IPS DF 6.9 (cell line): ENCODE measurements around the gene WWOX.

Experiments used
- DNase-seq: peaks from one replicate; pipeline ENCODE4 v3.0.0-alpha.2; 2013; ENCODE audit warnings: low read depth, low spot score
- H3K27ac ChIP-seq: one replicate; pipeline ENCODE4 v1.5.1; 2013; ENCODE audit warnings: low read length, control low read depth
- H3K27me3 ChIP-seq: 2 replicates; pipeline ENCODE4 v1.6.1; 2013; ENCODE audit warnings: mild to moderate bottlenecking, low read length; ENCODE audit not compliant: control insufficient read depth, insufficient read depth
- H3K36me3 ChIP-seq: 2 replicates; pipeline ENCODE4 v1.6.1; 2013; ENCODE audit warnings: low read length; ENCODE audit not compliant: control insufficient read depth, insufficient read depth
- H3K4me1 ChIP-seq: 2 replicates; pipeline ENCODE4 v1.6.1; 2013; ENCODE audit warnings: low read length; ENCODE audit not compliant: control insufficient read depth, insufficient read depth
- H3K4me3 ChIP-seq: 2 replicates; pipeline ENCODE4 v1.5.1; 2013; ENCODE audit warnings: mild to moderate bottlenecking, low read length
- H3K9me3 ChIP-seq: 2 replicates; pipeline ENCODE4 v1.6.1; 2013; ENCODE audit warnings: low read length, inconsistent platforms; ENCODE audit not compliant: control insufficient read depth, insufficient read depth
- WGBS: extraction: QIAGEN DNeasy Blood & Tissue Kit; methylation state at CpG from one replicate; pipeline ENCODE4 v1.1.7; 2013; ENCODE audit warnings: mixed read lengths, missing lambda C conversion rate; ENCODE audit not compliant: insufficient read length, insufficient coverage; 5-methylcytosine and 5-hydroxymethylcytosine counted together

The WWOX gene

GRCh38 chr16:78309763-78310162 lies 210.3 kb downstream of the WWOX start:
- WGBS: 100% methylated on average over 2 of the region's 4 CpGs
- Histone ChIP-seq H3K9me3 (no peaks in the 10 kb centered on the region), H3K27me3 (no peaks in the 10 kb centered on the region), H3K36me3 (no peaks in the 10 kb centered on the region), H3K4me3 (no peak overlapping the region), H3K27ac (no peak overlapping the region), H3K4me1 (peaks cover 4% of the 10 kb centered on the region)
- DNase-seq: no peak

GRCh38 chr16:78310196-78310595 lies 210.7 kb downstream of the WWOX start:
- no peak overlapping the region for H3K27ac ChIP-seq
- no peak overlapping the region for H3K4me3 ChIP-seq
- WGBS: no CpG with 5 or more reads among the region's 5 CpGs
- no peaks in the 10 kb centered on the region for H3K36me3 ChIP-seq
- H3K27me3 ChIP-seq: no peaks in the 10 kb centered on the region
- no peak for DNase-seq
- H3K9me3 ChIP-seq: no peaks in the 10 kb centered on the region
- peaks cover 4% of the 10 kb centered on the region for H3K4me1 ChIP-seq

GRCh38 chr16:78310990-78311561 lies 211.6 kb downstream of the WWOX start:
- Histone ChIP-seq H3K4me3 (no peak overlapping the region), H3K9me3 (no peaks in the 10 kb centered on the region), H3K36me3 (no peaks in the 10 kb centered on the region), H3K27me3 (no peaks in the 10 kb centered on the region), H3K27ac (no peak overlapping the region), H3K4me1 (peaks cover 4% of the 10 kb centered on the region)
- no CpG with 5 or more reads among the region's 5 CpGs for WGBS
- DNase-seq: peak; percentile 37

- no peak overlapping the region for H3K27ac ChIP-seq
- no peaks in the 10 kb centered on the region for H3K9me3 ChIP-seq
- no peaks in the 10 kb centered on the region for H3K27me3 ChIP-seq
- no peaks in the 10 kb centered on the region for H3K36me3 ChIP-seq
- H3K4me1 ChIP-seq: peaks cover 4% of the 10 kb centered on the region
- no CpG with 5 or more reads among the region's 4 CpGs for WGBS
- no peak for DNase-seq
- no peak overlapping the region for H3K4me3 ChIP-seq
These were observed 212.4 kb downstream of the WWOX start for GRCh38 chr16:78311831-78312230.

GRCh38 chr16:78317564-78318240 lies 218.2 kb downstream of the WWOX start:
- H3K9me3 ChIP-seq: no peaks in the 10 kb centered on the region
- no peak overlapping the region for H3K4me3 ChIP-seq
- no peak overlapping the region for H3K27ac ChIP-seq
- DNase-seq: no peak
- H3K36me3 ChIP-seq: no peaks in the 10 kb centered on the region
- WGBS: no CpG with 5 or more reads among the region's 11 CpGs
- no peaks in the 10 kb centered on the region for H3K4me1 ChIP-seq
- H3K27me3 ChIP-seq: no peaks in the 10 kb centered on the region

- no peak overlapping the region for H3K4me3 ChIP-seq
- no CpG with 5 or more reads among the region's 9 CpGs for WGBS
- H3K27me3 ChIP-seq: no peaks in the 10 kb centered on the region
- H3K27ac ChIP-seq: no peak overlapping the region
- peaks cover 2% of the 10 kb centered on the region; the same call in 1 of the 2 replicates for H3K4me1 ChIP-seq
- no peaks in the 10 kb centered on the region for H3K9me3 ChIP-seq
- no peaks in the 10 kb centered on the region for H3K36me3 ChIP-seq
- no peak for DNase-seq
These were observed 222.3 kb downstream of the WWOX start for GRCh38 chr16:78321620-78322360.

- H3K27me3 ChIP-seq: no peaks in the 10 kb centered on the region
- WGBS: no CpG with 5 or more reads among the region's 7 CpGs
These were observed 223.9 kb downstream of the WWOX start for GRCh38 chr16:78323315-78323714.

GRCh38 chr16:78324649-78325285 lies 225.3 kb downstream of the WWOX start:
- no peaks in the 10 kb centered on the region for H3K27me3 ChIP-seq
- DNase-seq: no peak
- no peaks in the 10 kb centered on the region for H3K36me3 ChIP-seq
- H3K4me3 ChIP-seq: no peak overlapping the region
- no peak overlapping the region for H3K27ac ChIP-seq
- peaks cover 2% of the 10 kb centered on the region; the same call in 1 of the 2 replicates for H3K4me1 ChIP-seq
- no peaks in the 10 kb centered on the region for H3K9me3 ChIP-seq
- WGBS: 100% methylated on average over 1 of the region's 6 CpGs

More at GRCh38 chr16:78323315-78323714, 223.9 kb downstream of the WWOX start:
- no peaks in the 10 kb centered on the region for H3K9me3 ChIP-seq
- H3K4me1 ChIP-seq: peaks cover 2% of the 10 kb centered on the region; the same call in 1 of the 2 replicates
- no peak overlapping the region for H3K27ac ChIP-seq
- no peak for DNase-seq
- H3K36me3 ChIP-seq: no peaks in the 10 kb centered on the region
- H3K4me3 ChIP-seq: no peak overlapping the region

- Histone ChIP-seq H3K9me3 (no peaks in the 10 kb centered on the region), H3K36me3 (no peaks in the 10 kb centered on the region), H3K4me1 (peaks cover 2% of the 10 kb centered on the region; the same call in 1 of the 2 replicates), H3K27me3 (no peaks in the 10 kb centered on the region), H3K27ac (no peak overlapping the region), H3K4me3 (no peak overlapping the region)
- DNase-seq: no peak
- no CpG with 5 or more reads among the region's 6 CpGs for WGBS
These were observed 226.3 kb downstream of the WWOX start for GRCh38 chr16:78325468-78326352.
